HepG2 (cell line): ENCODE measurements around the gene MINDY2. TPM values are rescaled to one million over a fixed set of nuclear protein-coding genes. Genes with fewer than 3 reads are reported as not detected.

ENCODE experiments used
- FOXA3 ChIP-seq: IDR thresholded peaks from 2 replicates; pipeline ENCODE4 v1.6.1; 2016; ENCODE audit warnings: missing genetic modification reagents, missing compliant biosample characterization
- GABPA ChIP-seq, 2 experiments: IDR thresholded peaks; 2 replicates each; pipeline ENCODE4 v1.6.1; 2011 to 2016; ENCODE audit warnings: low read depth in 2 of 2, low read length in 1 of 2, missing biosample characterization in 1 of 2, missing genetic modification characterization in 1 of 2
- GZF1 ChIP-seq: sonication (generic); formaldehyde crosslinking; IDR thresholded peaks from 2 replicates; pipeline ENCODE4 v1.5.1; 2020; ENCODE audit warnings: mild to moderate bottlenecking, missing genetic modification reagents
- HDAC1 ChIP-seq: sonication (generic); formaldehyde crosslinking; IDR thresholded peaks from 2 replicates; pipeline ENCODE4 v1.5.1; 2020; ENCODE audit warnings: mild to moderate bottlenecking, missing genetic modification reagents
- HMGA1 ChIP-seq: sonication (generic); formaldehyde crosslinking; conservative IDR thresholded peaks from 2 replicates; pipeline ENCODE4 v1.4.0; 2020; ENCODE audit warnings: missing genetic modification reagents
- MEIS2 ChIP-seq: sonication (generic); formaldehyde crosslinking; IDR thresholded peaks from 2 replicates; pipeline ENCODE4 v1.9.0; 2021; ENCODE audit warnings: mild to moderate bottlenecking, missing genetic modification reagents
- SALL1 ChIP-seq: sonication (generic); formaldehyde crosslinking; IDR thresholded peaks from 2 replicates; pipeline ENCODE4 v1.8.0; 2022; ENCODE audit warnings: mild to moderate bottlenecking, missing genetic modification reagents
- ZBTB46 ChIP-seq: sonication (generic); formaldehyde crosslinking; IDR thresholded peaks from 2 replicates; pipeline ENCODE4 v1.4.0; 2020; ENCODE audit warnings: mild to moderate bottlenecking, missing genetic modification reagents, borderline replicate concordance
- ZHX2 ChIP-seq, 2 experiments: sonication (generic) in 1 of 2; formaldehyde crosslinking in 1 of 2; IDR thresholded peaks; 2 replicates each; pipeline versions ENCODE4 v1.6.1 to v1.9.0; 2014 to 2022; ENCODE audit warnings: antibody characterized with exemption in 1 of 2, borderline replicate concordance in 1 of 2, inconsistent platforms in 1 of 2, low read depth in 1 of 2, missing genetic modification reagents in 1 of 2
- ZNF232 ChIP-seq: sonication (generic); formaldehyde crosslinking; IDR thresholded peaks from 2 replicates; pipeline ENCODE4 v1.4.0; 2020; ENCODE audit warnings: missing genetic modification reagents, borderline replicate concordance
- ZNF362 ChIP-seq: sonication (generic); formaldehyde crosslinking; IDR thresholded peaks from 2 replicates; pipeline ENCODE4 v1.4.0; 2020; ENCODE audit warnings: missing genetic modification reagents, mild to moderate bottlenecking, borderline replicate concordance
- ZNF414 ChIP-seq: sonication (generic); formaldehyde crosslinking; IDR thresholded peaks from 2 replicates; pipeline ENCODE4 v1.5.0; 2020; ENCODE audit warnings: missing genetic modification reagents
- ZNF770 ChIP-seq: sonication (generic); formaldehyde crosslinking; IDR thresholded peaks from 2 replicates; pipeline ENCODE4 v1.5.0; 2020; ENCODE audit warnings: mild to moderate bottlenecking, missing genetic modification reagents
- polyA plus RNA-seq, 8 experiments: library from polyadenylated mRNA; depleted of rRNA in 3 of 8; stranded (reverse) in 7 of 8; unstranded in 1 of 8; fragments of >200 nt; fragmentation: Illumina TruSeq in 4 of 8; extraction: Trizol in 4 of 8; gene quantifications; 2 replicates each; pipeline versions ENCODE4 v1.2.1 to v1.2.3, GENCODE V29; 2011 to 2016; ENCODE audit warnings: low read depth in 4 of 8, missing spikeins in 1 of 8, mixed read lengths in 1 of 8; ENCODE audit not compliant: insufficient read depth in 1 of 8
- total RNA-seq, 5 experiments: library from RNA; depleted of rRNA; stranded (reverse); fragments of >200 nt; fragmentation: Illumina TruSeq; extraction: Trizol; gene quantifications; 2 replicates each; pipeline ENCODE4 v1.2.3, GENCODE V29; 2016; ENCODE audit warnings: low read depth in 1 of 5

MINDY2 gene
- total and polyA plus RNA-seq, 2 of the 13 experiments (the other 11 are each of a cell fraction or from before 2014, with no cell fraction given) = 7.2 to 12.6 TPM

GRCh38 chr15:58766290-58766689, 4.8 kb upstream of the MINDY2 start (continued):
- peak; percentile 51 for TF ChIP-seq ZNF770 (CRISPR knock-in tag)
- no peak for TF ChIP-seq HDAC1 (CRISPR knock-in tag)
- TF ChIP-seq GZF1 (CRISPR knock-in tag) = no peak
- TF ChIP-seq ZHX2 (IDR thresholded peaks at IDR 0.05; ENCODE audit: low read depth) = no peak
- no peak for TF ChIP-seq ZHX2 (CRISPR knock-in tag; IDR thresholded peaks at IDR 0.05; ENCODE audit: borderline replicate concordance)
- peak; percentile 100 for TF ChIP-seq ZNF232 (CRISPR knock-in tag)
- no peak for TF ChIP-seq ZNF362 (CRISPR knock-in tag)
- TF ChIP-seq GABPA (IDR thresholded peaks at IDR 0.05; ENCODE audit: low read depth, low read length) = no peak
- TF ChIP-seq GABPA (CRISPR knock-in tag; IDR thresholded peaks at IDR 0.05; ENCODE audit: low read depth) = peak; percentile 19; the same call in 1 of the 2 replicates
- TF ChIP-seq HMGA1 = no peak
- TF ChIP-seq MEIS2 (CRISPR knock-in tag) = no peak
- peak; percentile 47 for TF ChIP-seq FOXA3
- no peak for TF ChIP-seq ZBTB46 (CRISPR knock-in tag)
- 0 out of 2 replicates have a peak, but pooled peaks have one; percentile 14 for TF ChIP-seq SALL1 (CRISPR knock-in tag)
- no peak for TF ChIP-seq ZNF414 (CRISPR knock-in tag)
